ENCODE measurements around the gene NMNAT2.

DNA sequence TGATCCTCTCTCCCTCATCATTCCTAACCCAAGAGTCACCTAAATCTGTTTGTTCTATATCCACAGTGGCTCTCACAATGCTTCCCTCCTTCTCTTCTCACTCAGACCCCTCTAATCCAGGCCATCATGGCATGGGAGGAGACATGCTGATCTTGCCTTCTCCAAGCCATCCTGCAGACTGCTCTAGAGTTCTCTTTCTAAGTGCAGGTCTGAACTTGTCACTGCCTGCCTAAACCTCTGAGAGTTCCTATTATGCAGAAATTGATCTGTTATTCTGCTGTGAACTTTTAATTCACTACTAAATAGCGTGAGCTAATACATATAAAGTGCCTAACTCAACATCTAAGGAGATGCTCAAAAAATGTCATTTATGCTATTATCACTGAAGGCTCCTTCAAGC is 205.3 kb downstream of the NMNAT2 start:
- TF ChIP-seq CTCF (conservative IDR thresholded peaks at IDR 0.05; ENCODE audit: low read depth, low read length) (no peak), EZH2 (IDR thresholded peaks at IDR 0.05; ENCODE audit: borderline replicate concordance, low read depth, low read length, poor library complexity, severe bottlenecking) (no peak)
